PC-9 (cell line): ENCODE results near the gene MESP2. TPM values are rescaled to one million over a fixed set of nuclear protein-coding genes. Genes with fewer than 3 reads are reported as not detected.

Experiments
- BruUV-seq: library from RNA; stranded (reverse); fragments of 400-500 nt; replicated peaks from 2 replicates; lab custom pipeline; 2021; lab: Mats Ljungman, UMichigan
- CTCF ChIA-PET: fragments of 300-600 bp; sonication (Branson Sonifier 250); formaldehyde crosslinking; loops from one replicate; lab custom pipeline; 2022; ENCODE audit warnings: antibody characterized with exemption; lab: Charles Lee
- POLR2A ChIA-PET: fragments of 300-600 bp; sonication (Branson Sonifier 250); formaldehyde crosslinking; loops from one replicate; lab custom pipeline; 2022; ENCODE audit warnings: antibody characterized with exemption; ENCODE audit not compliant: unreplicated experiment; lab: Charles Lee
- DNase-seq, 2 experiments: peaks; one replicate each; pipeline versions ENCODE4 v3.0.0 to v3.0.0-alpha.2; 2015 to 2022; ENCODE audit warnings: mixed read lengths in 1 of 2
- H2AFZ ChIP-seq: fragments of 200-600 bp; sonication (generic); 2 replicates; pipeline ENCODE4 v1.8.1; 2017; ENCODE audit warnings: antibody characterized with exemption
- H3F3A ChIP-seq: fragments of 200-600 bp; sonication (generic); 2 replicates; pipeline ENCODE4 v1.8.1; 2017; ENCODE audit warnings: antibody characterized with exemption, mild to moderate bottlenecking, low read depth; ENCODE audit not compliant: insufficient read depth
- H3K27ac ChIP-seq: fragments of 200-600 bp; sonication (generic); 2 replicates; pipeline ENCODE4 v1.6.1; 2016; ENCODE audit warnings: mixed run types
- H3K27me3 ChIP-seq: fragments of 200-600 bp; sonication (generic); 2 replicates; pipeline ENCODE4 v1.6.1; 2016; ENCODE audit warnings: low read depth, mixed run types; ENCODE audit not compliant: insufficient read depth
- H3K36me3 ChIP-seq: fragments of 200-600 bp; sonication (generic); 2 replicates; pipeline ENCODE4 v1.6.1; 2016; ENCODE audit warnings: low read depth, mixed run types
- H3K4me1 ChIP-seq: fragments of 200-600 bp; sonication (generic); replicated peaks from 2 replicates; pipeline ENCODE4 v1.6.1; 2016; ENCODE audit warnings: mixed run types; ENCODE audit not compliant: insufficient read depth
- H3K4me2 ChIP-seq: fragments of 200-600 bp; sonication (generic); 2 replicates; pipeline ENCODE4 v1.6.1; 2017; ENCODE audit warnings: mixed run types
- H3K4me3 ChIP-seq: fragments of 200-600 bp; sonication (generic); 2 replicates; pipeline ENCODE4 v1.6.1; 2016; ENCODE audit warnings: mixed run types
- H3K79me2 ChIP-seq: fragments of 200-600 bp; sonication (generic); 2 replicates; pipeline ENCODE4 v1.6.1; 2017; ENCODE audit warnings: low read depth, mixed run types
- H3K9me2 ChIP-seq: fragments of 200-600 bp; sonication (generic); 2 replicates; pipeline ENCODE4 v1.8.1; 2017; ENCODE audit warnings: mild to moderate bottlenecking; ENCODE audit not compliant: insufficient read depth
- H3K9me3 ChIP-seq: fragments of 200-600 bp; sonication (generic); 2 replicates; pipeline ENCODE4 v1.8.1; 2016; ENCODE audit warnings: low read depth; ENCODE audit not compliant: insufficient read depth
- H4K20me1 ChIP-seq: fragments of 200-600 bp; sonication (generic); 2 replicates; pipeline ENCODE4 v1.8.1; 2017; ENCODE audit not compliant: insufficient read depth
- CTCF ChIP-seq: fragments of 200-600 bp; sonication (generic); conservative IDR thresholded peaks from 2 replicates; pipeline ENCODE4 v1.6.1; 2017; ENCODE audit warnings: mixed run types, antibody characterized with exemption, mild to moderate bottlenecking, moderate library complexity
- EZH2 ChIP-seq: fragments of 200-600 bp; sonication (generic); IDR thresholded peaks from 2 replicates; pipeline ENCODE4 v1.8.0; 2017; ENCODE audit warnings: antibody characterized with exemption, low read depth
- intact Hi-C: fragments of 100-400 bp; cut with micrococcal nuclease; formaldehyde crosslinking; loops from one replicate; pipeline ENCODE4 v1.10.0; 2022; ENCODE audit not compliant: unreplicated experiment
- total RNA-seq: library from RNA; stranded (reverse); gene quantifications from 2 replicates; pipeline ENCODE4 v1.2.3, GENCODE V29; 2021

The MESP2 gene
- total RNA-seq, 1 experiment from 2014 or later: 1.3 TPM

GRCh38 chr15:89749054-89749453 is 27.1 kb upstream of the MESP2 start:
- TF ChIP-seq CTCF: no peak
- TF ChIP-seq EZH2: no peak

GRCh38 chr15:89749526-89749925 is 26.6 kb upstream of the MESP2 start:
- ChIA-PET POLR2A (interaction anchor here (0.7 kb wide), 1 partner anchor 143 kb away, joined by 5 read pairs; no protein-coding TSS in a partner anchor), CTCF (no interaction called here)
- H3K4me3 ChIP-seq: peak overlapping the region; percentile 78
- intact Hi-C loops: no loop called here
- H3K79me2 ChIP-seq: peaks cover 22% of the 10 kb centered on the region
- DNase-seq: no peak
- BruUV-seq: no TSS peak
- H3K9me2 ChIP-seq: no peaks in the 10 kb centered on the region
- no peaks in the 10 kb centered on the region for H3K27me3 ChIP-seq
- TF ChIP-seq CTCF (no peak), EZH2 (no peak)
- H3K4me1 ChIP-seq: peaks cover 46% of the 10 kb centered on the region
- H4K20me1 ChIP-seq: no peaks in the 10 kb centered on the region
- no peaks in the 10 kb centered on the region for H3K9me3 ChIP-seq
- peak overlapping the region; percentile 99 for H3K27ac ChIP-seq
- peak overlapping the region; percentile 82 for H2AFZ ChIP-seq
- H3K4me2 ChIP-seq: peak overlapping the region; percentile 99
- peaks cover 31% of the 10 kb centered on the region for H3F3A ChIP-seq
- H3K36me3 ChIP-seq: no peaks in the 10 kb centered on the region

More at GRCh38 chr15:89749054-89749453, 27.1 kb upstream of the MESP2 start:
- Histone ChIP-seq H3K4me1 (peaks cover 41% of the 10 kb centered on the region), H3K79me2 (peaks cover 22% of the 10 kb centered on the region), H3K9me2 (no peaks in the 10 kb centered on the region), H3K4me2 (peak overlapping the region; percentile 99), H3K27ac (no peak overlapping the region), H3K4me3 (peak overlapping the region; percentile 78), H3K9me3 (no peaks in the 10 kb centered on the region), H3K27me3 (no peaks in the 10 kb centered on the region), H4K20me1 (no peaks in the 10 kb centered on the region), H2AFZ (no peak overlapping the region), H3F3A (peaks cover 30% of the 10 kb centered on the region), H3K36me3 (no peaks in the 10 kb centered on the region)
- intact Hi-C loops: no loop called here
- no TSS peak for BruUV-seq
- DNase-seq: no peak
- CTCF ChIA-PET: no interaction called here
- POLR2A ChIA-PET: no interaction called here

GRCh38 chr15:89749951-89750559 is 26.1 kb upstream of the MESP2 start:
- H3K4me3 ChIP-seq: peak overlapping the region; percentile 78
- no peaks in the 10 kb centered on the region for H3K9me3 ChIP-seq
- CTCF ChIA-PET: no interaction called here
- peak overlapping the region; percentile 99 for H3K4me2 ChIP-seq
- no peaks in the 10 kb centered on the region for H3K36me3 ChIP-seq
- no peaks in the 10 kb centered on the region for H3K27me3 ChIP-seq
- peak overlapping the region; percentile 82 for H2AFZ ChIP-seq
- DNase-seq: no peak
- peaks cover 22% of the 10 kb centered on the region for H3K79me2 ChIP-seq
- POLR2A ChIA-PET: interaction anchor here (0.7 to 0.9 kb wide), 2 partner anchors 87 to 143 kb away, joined by 5 read pairs; no protein-coding TSS in a partner anchor
- intact Hi-C loops: loop anchor here (2.0 to 5.0 kb wide), 2 partner anchors 62 to 353 kb away; partner anchors contain the start of genes ANPEP and IDH2
- TF ChIP-seq CTCF (no peak), EZH2 (no peak)
- BruUV-seq: TSS peak; percentile 38
- H3K9me2 ChIP-seq: no peaks in the 10 kb centered on the region
- no peaks in the 10 kb centered on the region for H4K20me1 ChIP-seq
- peaks cover 51% of the 10 kb centered on the region for H3K4me1 ChIP-seq
- peaks cover 35% of the 10 kb centered on the region for H3F3A ChIP-seq
- peak overlapping the region; percentile 99 for H3K27ac ChIP-seq
